PC-9 (cell line): ENCODE results near the gene CLEC4M. TPM values are rescaled to one million over a fixed set of nuclear protein-coding genes. Genes with fewer than 3 reads are reported as not detected.

Experiments used
- BruUV-seq: library from RNA; stranded (reverse); fragments of 400-500 nt; replicated peaks from 2 replicates; lab custom pipeline; 2021; lab: Mats Ljungman, UMichigan
- CTCF ChIA-PET: fragments of 300-600 bp; sonication (Branson Sonifier 250); formaldehyde crosslinking; loops from one replicate; lab custom pipeline; 2022; ENCODE audit warnings: antibody characterized with exemption; lab: Charles Lee
- POLR2A ChIA-PET: fragments of 300-600 bp; sonication (Branson Sonifier 250); formaldehyde crosslinking; loops from one replicate; lab custom pipeline; 2022; ENCODE audit warnings: antibody characterized with exemption; ENCODE audit not compliant: unreplicated experiment; lab: Charles Lee
- DNase-seq, 2 experiments: peaks; one replicate each; pipeline versions ENCODE4 v3.0.0 to v3.0.0-alpha.2; 2015 to 2022; ENCODE audit warnings: mixed read lengths in 1 of 2
- H2AFZ ChIP-seq: fragments of 200-600 bp; sonication (generic); 2 replicates; pipeline ENCODE4 v1.8.1; 2017; ENCODE audit warnings: antibody characterized with exemption
- H3F3A ChIP-seq: fragments of 200-600 bp; sonication (generic); 2 replicates; pipeline ENCODE4 v1.8.1; 2017; ENCODE audit warnings: antibody characterized with exemption, mild to moderate bottlenecking, low read depth; ENCODE audit not compliant: insufficient read depth
- H3K27ac ChIP-seq: fragments of 200-600 bp; sonication (generic); 2 replicates; pipeline ENCODE4 v1.6.1; 2016; ENCODE audit warnings: mixed run types
- H3K27me3 ChIP-seq: fragments of 200-600 bp; sonication (generic); 2 replicates; pipeline ENCODE4 v1.6.1; 2016; ENCODE audit warnings: low read depth, mixed run types; ENCODE audit not compliant: insufficient read depth
- H3K36me3 ChIP-seq: fragments of 200-600 bp; sonication (generic); 2 replicates; pipeline ENCODE4 v1.6.1; 2016; ENCODE audit warnings: low read depth, mixed run types
- H3K4me1 ChIP-seq: fragments of 200-600 bp; sonication (generic); replicated peaks from 2 replicates; pipeline ENCODE4 v1.6.1; 2016; ENCODE audit warnings: mixed run types; ENCODE audit not compliant: insufficient read depth
- H3K4me2 ChIP-seq: fragments of 200-600 bp; sonication (generic); 2 replicates; pipeline ENCODE4 v1.6.1; 2017; ENCODE audit warnings: mixed run types
- H3K4me3 ChIP-seq: fragments of 200-600 bp; sonication (generic); 2 replicates; pipeline ENCODE4 v1.6.1; 2016; ENCODE audit warnings: mixed run types
- H3K79me2 ChIP-seq: fragments of 200-600 bp; sonication (generic); 2 replicates; pipeline ENCODE4 v1.6.1; 2017; ENCODE audit warnings: low read depth, mixed run types
- H3K9me2 ChIP-seq: fragments of 200-600 bp; sonication (generic); 2 replicates; pipeline ENCODE4 v1.8.1; 2017; ENCODE audit warnings: mild to moderate bottlenecking; ENCODE audit not compliant: insufficient read depth
- H3K9me3 ChIP-seq: fragments of 200-600 bp; sonication (generic); 2 replicates; pipeline ENCODE4 v1.8.1; 2016; ENCODE audit warnings: low read depth; ENCODE audit not compliant: insufficient read depth
- H4K20me1 ChIP-seq: fragments of 200-600 bp; sonication (generic); 2 replicates; pipeline ENCODE4 v1.8.1; 2017; ENCODE audit not compliant: insufficient read depth
- EZH2 ChIP-seq: fragments of 200-600 bp; sonication (generic); IDR thresholded peaks from 2 replicates; pipeline ENCODE4 v1.8.0; 2017; ENCODE audit warnings: antibody characterized with exemption, low read depth
- intact Hi-C: fragments of 100-400 bp; cut with micrococcal nuclease; formaldehyde crosslinking; loops from one replicate; pipeline ENCODE4 v1.10.0; 2022; ENCODE audit not compliant: unreplicated experiment
- total RNA-seq: library from RNA; stranded (reverse); gene quantifications from 2 replicates; pipeline ENCODE4 v1.2.3, GENCODE V29; 2021
- TF ChIP-seq, protein P1 (sequence below): fragments of 200-600 bp; sonication (generic); conservative IDR thresholded peaks from 2 replicates; pipeline ENCODE4 v1.6.1; 2017; ENCODE audit warnings: mixed run types, antibody characterized with exemption, mild to moderate bottlenecking, moderate library complexity

Gene CLEC4M
- total RNA-seq, 1 experiment from 2014 or later: not detected

DNA sequence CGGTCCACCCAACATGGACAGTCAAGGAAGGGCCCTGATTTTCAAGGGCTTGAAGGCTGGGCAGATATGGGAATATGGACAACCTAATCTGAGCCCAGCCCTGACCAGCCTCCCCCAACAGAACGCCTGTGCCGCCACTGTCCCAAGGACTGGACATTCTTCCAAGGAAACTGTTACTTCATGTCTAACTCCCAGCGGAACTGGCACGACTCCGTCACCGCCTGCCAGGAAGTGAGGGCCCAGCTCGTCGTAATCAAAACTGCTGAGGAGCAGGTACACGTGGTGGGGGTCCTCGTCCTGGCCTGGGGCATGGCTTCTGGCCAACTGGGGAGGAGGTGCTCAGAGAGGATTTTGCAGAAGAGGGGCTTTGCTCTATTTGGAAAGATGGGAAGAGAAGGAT, 3.5 kb downstream of the CLEC4M start:
- no TSS peak for BruUV-seq
- no peak for TF ChIP-seq EZH2
- TF ChIP-seq, protein P1, sequence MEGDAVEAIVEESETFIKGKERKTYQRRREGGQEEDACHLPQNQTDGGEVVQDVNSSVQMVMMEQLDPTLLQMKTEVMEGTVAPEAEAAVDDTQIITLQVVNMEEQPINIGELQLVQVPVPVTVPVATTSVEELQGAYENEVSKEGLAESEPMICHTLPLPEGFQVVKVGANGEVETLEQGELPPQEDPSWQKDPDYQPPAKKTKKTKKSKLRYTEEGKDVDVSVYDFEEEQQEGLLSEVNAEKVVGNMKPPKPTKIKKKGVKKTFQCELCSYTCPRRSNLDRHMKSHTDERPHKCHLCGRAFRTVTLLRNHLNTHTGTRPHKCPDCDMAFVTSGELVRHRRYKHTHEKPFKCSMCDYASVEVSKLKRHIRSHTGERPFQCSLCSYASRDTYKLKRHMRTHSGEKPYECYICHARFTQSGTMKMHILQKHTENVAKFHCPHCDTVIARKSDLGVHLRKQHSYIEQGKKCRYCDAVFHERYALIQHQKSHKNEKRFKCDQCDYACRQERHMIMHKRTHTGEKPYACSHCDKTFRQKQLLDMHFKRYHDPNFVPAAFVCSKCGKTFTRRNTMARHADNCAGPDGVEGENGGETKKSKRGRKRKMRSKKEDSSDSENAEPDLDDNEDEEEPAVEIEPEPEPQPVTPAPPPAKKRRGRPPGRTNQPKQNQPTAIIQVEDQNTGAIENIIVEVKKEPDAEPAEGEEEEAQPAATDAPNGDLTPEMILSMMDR: no peak
- Histone ChIP-seq H3K27ac (no peak overlapping the region), H4K20me1 (no peaks in the 10 kb centered on the region), H3K4me1 (no peaks in the 10 kb centered on the region), H2AFZ (no peak overlapping the region), H3F3A (no peaks in the 10 kb centered on the region; the same call in 1 of the 2 replicates), H3K79me2 (no peaks in the 10 kb centered on the region), H3K36me3 (no peaks in the 10 kb centered on the region), H3K4me2 (no peak overlapping the region), H3K9me3 (no peaks in the 10 kb centered on the region), H3K9me2 (no peaks in the 10 kb centered on the region), H3K4me3 (no peak overlapping the region), H3K27me3 (peaks cover 34% of the 10 kb centered on the region)
- ChIA-PET POLR2A (no interaction called here), CTCF (no interaction called here)
- no peak for DNase-seq
- intact Hi-C loops: no loop called here

DNA sequence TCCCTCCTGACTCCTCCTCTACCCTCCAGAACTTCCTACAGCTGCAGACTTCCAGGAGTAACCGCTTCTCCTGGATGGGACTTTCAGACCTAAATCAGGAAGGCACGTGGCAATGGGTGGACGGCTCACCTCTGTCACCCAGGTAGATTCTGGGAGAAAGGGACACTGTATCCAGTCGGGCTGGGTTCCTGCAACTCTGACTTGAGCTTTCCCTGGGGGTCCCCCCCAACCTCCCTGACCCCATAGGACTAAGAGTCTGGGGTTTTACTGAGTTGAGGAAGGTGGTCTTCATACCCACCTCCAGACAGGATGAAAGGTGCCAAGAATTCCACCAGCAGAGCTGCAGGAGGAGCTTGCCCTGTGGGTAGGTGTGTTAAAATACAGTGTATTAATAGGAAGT, 4.4 kb downstream of the CLEC4M start:
- Histone ChIP-seq H3K79me2 (no peaks in the 10 kb centered on the region), H3K4me2 (no peak overlapping the region), H3K27me3 (peaks cover 32% of the 10 kb centered on the region), H3F3A (peaks cover 6% of the 10 kb centered on the region; the same call in 1 of the 2 replicates), H3K4me1 (peaks cover 5% of the 10 kb centered on the region), H2AFZ (no peak overlapping the region), H3K9me3 (no peaks in the 10 kb centered on the region), H3K9me2 (no peaks in the 10 kb centered on the region), H4K20me1 (no peaks in the 10 kb centered on the region), H3K4me3 (no peak overlapping the region), H3K27ac (no peak overlapping the region), H3K36me3 (no peaks in the 10 kb centered on the region)
- ChIA-PET CTCF (interaction anchor here (0.5 kb wide), 1 partner anchor 342 kb away, joined by 4 read pairs; no protein-coding TSS in a partner anchor), POLR2A (no interaction called here)
- no TSS peak for BruUV-seq
- TF ChIP-seq EZH2: no peak
- TF ChIP-seq, protein P1: no peak
- intact Hi-C loops: no loop called here
- no peak for DNase-seq

DNA sequence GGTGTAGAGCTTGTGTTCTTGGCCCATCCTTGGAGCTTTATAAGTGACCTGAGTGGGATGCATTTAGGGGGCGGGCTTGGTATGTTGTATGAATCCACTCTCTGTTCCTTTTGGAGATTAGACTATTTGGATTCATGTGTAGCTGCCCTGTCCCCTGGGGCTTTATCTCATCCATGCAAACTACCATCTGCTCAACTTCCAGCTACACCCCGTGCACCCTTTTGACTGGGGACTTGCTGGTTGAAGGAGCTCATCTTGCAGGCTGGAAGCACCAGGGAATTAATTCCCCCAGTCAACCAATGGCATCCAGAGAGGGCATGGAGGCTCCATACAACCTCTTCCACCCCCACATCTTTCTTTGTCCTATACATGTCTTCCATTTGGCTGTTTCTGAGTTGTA, 6.1 kb downstream of the CLEC4M start:
- no peaks in the 10 kb centered on the region for H3K79me2 ChIP-seq
- intact Hi-C loops: no loop called here
- no peak overlapping the region for H3K4me2 ChIP-seq
- H3K27ac ChIP-seq: no peak overlapping the region
- H3K4me1 ChIP-seq: peaks cover 21% of the 10 kb centered on the region
- no TSS peak for BruUV-seq
- TF ChIP-seq EZH2: no peak
- TF ChIP-seq, protein P1: no peak
- H3K9me3 ChIP-seq: no peaks in the 10 kb centered on the region
- no peak overlapping the region for H2AFZ ChIP-seq
- POLR2A ChIA-PET: no interaction called here
- no peak overlapping the region for H3K4me3 ChIP-seq
- DNase-seq: no peak
- H3K9me2 ChIP-seq: no peaks in the 10 kb centered on the region
- no peaks in the 10 kb centered on the region for H4K20me1 ChIP-seq
- H3K36me3 ChIP-seq: no peaks in the 10 kb centered on the region
- peaks cover 7% of the 10 kb centered on the region; the same call in 1 of the 2 replicates for H3F3A ChIP-seq
- CTCF ChIA-PET: no interaction called here
- peaks cover 30% of the 10 kb centered on the region for H3K27me3 ChIP-seq
